ENCODE data around the gene ARHGAP8.
"Not testable (repeated sequence)": the region's sequence is repeated elsewhere in the genome, so short reads cannot be mapped to it uniquely, and the experiment has no call there.

Gene ARHGAP8

DNA sequence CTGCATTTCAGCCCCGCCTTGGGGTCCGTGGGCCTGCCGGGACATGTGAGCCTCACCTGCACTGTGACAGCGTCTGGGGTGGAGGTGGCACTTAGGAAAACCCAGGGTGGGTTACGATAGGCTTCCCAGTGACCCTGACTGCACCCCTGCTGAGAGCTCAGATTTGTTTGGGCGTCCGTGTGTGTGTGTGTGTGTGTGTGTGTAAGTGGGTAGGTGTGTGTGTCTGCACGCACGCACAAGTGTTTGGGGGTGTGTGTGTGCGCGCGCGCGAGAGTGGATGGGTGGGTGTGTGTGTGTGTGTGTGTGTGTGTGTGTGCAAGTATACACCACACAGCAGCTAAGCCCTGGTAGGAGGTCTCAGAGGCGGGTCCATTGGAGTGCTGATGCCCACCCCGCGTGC, 12.1 kb upstream of the ARHGAP8 start:
- H3K9ac ChIP-seq (ENCODE audit: low read length in 2 of 2) = no peak overlapping the region
- H3K9me3 ChIP-seq (ENCODE audit: control insufficient read depth in 2 of 2, low read length in 2 of 2) = no peaks in the 10 kb centered on the region
- H3K27me3 ChIP-seq (ENCODE audit: control insufficient read depth in 1 of 2, insufficient read depth in 2 of 2, low read length in 2 of 2) = peaks cover 20 to 26% of the 10 kb centered on the region in 2 donors
- no peak overlapping the region for H3K27ac ChIP-seq (ENCODE audit: low read length)
- H3K4me1 ChIP-seq (ENCODE audit: control insufficient read depth, insufficient read depth, low read length) = no peaks in the 10 kb centered on the region
- no peak overlapping the region for H3K4me3 ChIP-seq (ENCODE audit: low read length in 2 of 2)
- H3K36me3 ChIP-seq (ENCODE audit: control insufficient read depth in 2 of 2, insufficient read depth in 2 of 2, low read length in 2 of 2) = no peaks in the 10 kb centered on the region

DNA sequence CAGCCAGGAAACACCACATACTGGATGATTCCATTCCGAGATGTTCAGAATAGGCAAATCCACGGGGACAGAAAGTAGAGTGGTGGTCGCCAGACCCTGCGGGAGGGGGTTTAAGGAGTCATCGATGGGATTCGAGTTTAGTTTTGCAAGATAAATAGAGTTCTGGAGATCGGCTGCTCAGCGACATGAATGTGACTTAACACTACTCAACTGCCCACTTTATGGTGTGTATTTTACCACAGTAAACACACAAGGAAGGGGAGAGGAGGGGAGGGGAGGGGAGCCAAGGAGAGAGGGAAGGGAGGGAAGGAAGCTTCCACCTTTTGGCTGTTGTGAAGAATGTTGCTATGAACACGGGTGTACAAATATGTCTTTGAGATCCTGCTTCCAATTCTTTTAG, 10.4 kb upstream of the ARHGAP8 start:
- no peaks in the 10 kb centered on the region for H3K36me3 ChIP-seq (ENCODE audit: control insufficient read depth in 2 of 2, insufficient read depth in 2 of 2, low read length in 2 of 2)
- no peak overlapping the region for H3K9ac ChIP-seq (ENCODE audit: low read length in 2 of 2)
- H3K27ac ChIP-seq (ENCODE audit: low read length) = no peak overlapping the region
- H3K4me1 ChIP-seq (ENCODE audit: control insufficient read depth, insufficient read depth, low read length) = no peaks in the 10 kb centered on the region
- peaks cover 24 to 26% of the 10 kb centered on the region in 2 donors for H3K27me3 ChIP-seq (ENCODE audit: control insufficient read depth in 1 of 2, insufficient read depth in 2 of 2, low read length in 2 of 2)
- no peak overlapping the region for H3K4me3 ChIP-seq (ENCODE audit: low read length in 2 of 2)
- no peaks in the 10 kb centered on the region for H3K9me3 ChIP-seq (ENCODE audit: control insufficient read depth in 2 of 2, low read length in 2 of 2)

DNA sequence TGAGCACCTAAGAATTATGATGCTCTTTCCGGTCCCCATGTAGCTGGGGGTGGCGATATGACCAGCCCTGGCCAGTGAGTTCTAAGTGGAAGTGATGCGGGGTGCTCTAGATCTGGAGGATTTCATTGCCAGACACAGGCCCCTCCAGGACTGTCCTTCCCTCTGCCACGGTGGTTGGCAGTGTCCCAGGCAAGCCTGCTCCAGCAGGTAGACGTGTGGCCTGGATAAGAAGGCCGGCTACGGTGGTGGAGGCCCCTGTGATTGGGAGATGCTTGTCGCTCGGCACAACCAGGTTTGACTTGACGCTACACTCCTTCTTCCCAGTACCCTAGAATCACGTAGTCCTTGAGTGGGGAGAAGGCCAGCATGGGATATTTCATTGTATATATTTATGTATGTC, 9.1 kb upstream of the ARHGAP8 start:
- H3K36me3 ChIP-seq (ENCODE audit: control insufficient read depth in 2 of 2, insufficient read depth in 2 of 2, low read length in 2 of 2) = no peaks in the 10 kb centered on the region
- no peak overlapping the region for H3K27ac ChIP-seq (ENCODE audit: low read length)
- H3K4me1 ChIP-seq (ENCODE audit: control insufficient read depth, insufficient read depth, low read length) = no peaks in the 10 kb centered on the region
- peaks cover 23 to 24% of the 10 kb centered on the region in 2 donors for H3K27me3 ChIP-seq (ENCODE audit: control insufficient read depth in 1 of 2, insufficient read depth in 2 of 2, low read length in 2 of 2)
- H3K9ac ChIP-seq (ENCODE audit: low read length in 2 of 2) = no peak overlapping the region
- no peaks in the 10 kb centered on the region for H3K9me3 ChIP-seq (ENCODE audit: control insufficient read depth in 2 of 2, low read length in 2 of 2)
- no peak overlapping the region for H3K4me3 ChIP-seq (ENCODE audit: low read length in 2 of 2)

DNA sequence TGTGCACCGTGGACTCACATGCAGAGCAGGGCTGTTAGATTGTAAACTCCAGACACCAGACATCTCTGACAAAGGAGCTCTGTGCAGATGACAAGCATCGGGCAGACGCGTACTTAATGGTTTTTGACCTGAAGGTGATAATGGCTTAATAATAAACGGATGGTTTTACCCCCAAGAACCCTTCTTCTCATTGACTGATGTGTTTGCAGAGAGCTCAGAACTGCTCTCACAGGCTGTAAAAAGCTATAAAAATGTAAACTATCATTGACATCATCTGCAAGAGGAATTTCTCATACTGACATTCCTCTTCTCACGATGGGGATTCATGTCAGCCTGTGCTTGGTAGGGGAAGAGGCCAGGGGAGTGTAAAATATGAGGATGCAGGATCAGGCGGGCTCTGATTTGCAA, 8.6 kb upstream of the ARHGAP8 start:
- Histone ChIP-seq H3K4me1 (ENCODE audit: control insufficient read depth, insufficient read depth, low read length) (no peaks in the 10 kb centered on the region), H3K27ac (ENCODE audit: low read length) (no peak overlapping the region), H3K9ac (ENCODE audit: low read length in 2 of 2) (no peak overlapping the region), H3K36me3 (ENCODE audit: control insufficient read depth in 2 of 2, insufficient read depth in 2 of 2, low read length in 2 of 2) (no peaks in the 10 kb centered on the region), H3K4me3 (ENCODE audit: low read length in 2 of 2) (no peak overlapping the region), H3K27me3 (ENCODE audit: control insufficient read depth in 1 of 2, insufficient read depth in 2 of 2, low read length in 2 of 2) (peaks cover 21 to 24% of the 10 kb centered on the region in 2 donors), H3K9me3 (ENCODE audit: control insufficient read depth in 2 of 2, low read length in 2 of 2) (no peaks in the 10 kb centered on the region)

DNA sequence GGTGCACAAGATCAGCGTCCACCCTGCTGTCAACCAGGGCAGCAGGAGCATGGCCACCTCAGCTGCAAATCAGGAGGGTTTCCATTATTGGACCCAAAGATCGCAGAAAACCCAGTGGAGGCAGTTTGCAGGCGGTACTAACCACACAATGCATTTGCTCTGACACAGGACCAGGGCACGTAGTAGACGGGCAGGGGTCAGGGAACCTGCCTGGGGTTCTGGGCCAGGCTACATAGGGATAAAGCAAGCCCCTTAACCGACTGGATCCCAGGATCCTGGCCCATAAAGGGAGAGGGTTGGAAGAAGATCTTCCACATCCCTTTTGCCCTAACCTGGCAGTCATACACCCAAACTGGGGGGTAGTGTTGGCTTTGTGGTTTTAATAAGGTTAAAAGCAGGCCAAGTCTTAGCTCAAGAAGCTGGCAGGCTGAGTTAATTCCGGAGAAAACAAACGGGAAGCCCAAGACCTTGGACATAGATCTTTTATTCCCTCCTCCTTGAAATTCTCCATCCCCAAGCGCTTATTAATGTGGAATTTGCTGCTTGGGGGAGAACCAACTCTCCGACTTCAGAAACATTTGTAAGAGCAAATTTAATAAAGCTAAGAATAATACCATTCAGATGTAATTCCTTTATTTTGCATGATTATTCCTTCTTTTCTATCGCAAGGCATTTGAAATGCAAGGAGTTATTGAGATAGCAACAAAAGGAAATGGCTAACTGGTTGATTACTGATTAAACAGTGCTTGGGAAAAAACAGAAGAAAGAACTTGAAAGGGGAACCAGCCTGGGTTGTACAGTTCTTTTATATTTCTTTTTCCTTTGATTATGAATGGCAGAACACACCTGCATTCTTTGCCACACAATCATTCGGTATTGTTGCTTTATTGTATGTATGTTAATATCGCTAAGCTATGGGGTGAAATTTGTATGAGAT, 6.3 kb upstream of the ARHGAP8 start:
- H3K27me3 ChIP-seq (ENCODE audit: control insufficient read depth in 1 of 2, insufficient read depth in 2 of 2, low read length in 2 of 2) = peaks cover 18 to 23% of the 10 kb centered on the region in 2 donors
- no peak overlapping the region for H3K27ac ChIP-seq (ENCODE audit: low read length)
- no peaks in the 10 kb centered on the region for H3K4me1 ChIP-seq (ENCODE audit: control insufficient read depth, insufficient read depth, low read length)
- H3K9ac ChIP-seq (ENCODE audit: low read length in 2 of 2) = no peak overlapping the region
- no peak overlapping the region for H3K4me3 ChIP-seq (ENCODE audit: low read length in 2 of 2)
- no peaks in the 10 kb centered on the region for H3K36me3 ChIP-seq (ENCODE audit: control insufficient read depth in 2 of 2, insufficient read depth in 2 of 2, low read length in 2 of 2)
- no peaks in the 10 kb centered on the region for H3K9me3 ChIP-seq (ENCODE audit: control insufficient read depth in 2 of 2, low read length in 2 of 2)

DNA sequence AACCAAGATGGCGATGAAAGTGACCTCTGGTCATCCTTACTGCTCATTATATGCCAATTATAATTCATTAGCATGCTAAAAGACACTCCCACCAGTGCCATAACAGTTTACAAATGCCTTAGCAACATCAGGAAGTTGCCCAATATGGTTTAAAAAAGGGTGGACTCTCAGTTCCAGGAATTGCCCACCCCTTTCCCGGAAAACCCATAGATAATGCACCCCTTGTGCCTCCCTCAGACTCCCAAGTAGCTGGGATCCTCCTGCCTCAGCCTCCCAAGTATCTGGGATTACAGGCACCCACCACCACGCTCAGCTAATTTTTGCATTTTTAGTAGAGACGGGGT, 4.6 kb upstream of the ARHGAP8 start:
- not testable (repeated sequence) for H3K9me3 ChIP-seq (ENCODE audit: control insufficient read depth in 2 of 2, low read length in 2 of 2); H3K9ac ChIP-seq (ENCODE audit: low read length in 2 of 2); H3K4me3 ChIP-seq (ENCODE audit: low read length in 2 of 2); H3K36me3 ChIP-seq (ENCODE audit: control insufficient read depth in 2 of 2, insufficient read depth in 2 of 2, low read length in 2 of 2); H3K4me1 ChIP-seq (ENCODE audit: control insufficient read depth, insufficient read depth, low read length); H3K27ac ChIP-seq (ENCODE audit: low read length)
- peaks cover 23 to 29% of the 10 kb centered on the region in 2 donors for H3K27me3 ChIP-seq (ENCODE audit: control insufficient read depth in 1 of 2, insufficient read depth in 2 of 2, low read length in 2 of 2)

DNA sequence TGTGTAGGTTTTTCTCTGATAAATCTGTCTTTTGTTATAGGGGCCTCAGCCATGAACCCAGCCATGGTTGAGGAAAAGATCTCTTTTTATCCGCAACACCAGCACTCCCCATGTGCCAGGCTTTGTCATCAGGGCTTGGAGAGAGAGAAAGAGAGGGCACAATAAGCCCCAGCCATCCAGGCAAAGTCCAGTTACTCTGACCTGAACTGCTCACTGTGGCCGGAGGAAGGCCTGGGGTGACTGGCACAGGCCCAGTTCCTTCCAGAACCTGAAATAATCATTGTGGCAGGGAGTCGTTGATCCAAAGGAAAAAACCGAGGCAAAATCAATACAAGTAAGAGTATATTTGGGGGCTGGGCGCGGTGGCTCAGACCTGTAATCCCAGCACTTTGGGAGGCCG, 3.9 kb upstream of the ARHGAP8 start:
- no peak overlapping the region for H3K27ac ChIP-seq (ENCODE audit: low read length)
- H3K36me3 ChIP-seq (ENCODE audit: control insufficient read depth in 2 of 2, insufficient read depth in 2 of 2, low read length in 2 of 2) = no peaks in the 10 kb centered on the region
- H3K9me3 ChIP-seq (ENCODE audit: control insufficient read depth in 2 of 2, low read length in 2 of 2) = no peaks in the 10 kb centered on the region
- no peak overlapping the region for H3K4me3 ChIP-seq (ENCODE audit: low read length in 2 of 2)
- no peak overlapping the region for H3K9ac ChIP-seq (ENCODE audit: low read length in 2 of 2)
- peaks cover 2% of the 10 kb centered on the region for H3K4me1 ChIP-seq (ENCODE audit: control insufficient read depth, insufficient read depth, low read length)
- H3K27me3 ChIP-seq (ENCODE audit: control insufficient read depth in 1 of 2, insufficient read depth in 2 of 2, low read length in 2 of 2) = peaks cover 24 to 35% of the 10 kb centered on the region in 2 donors

DNA sequence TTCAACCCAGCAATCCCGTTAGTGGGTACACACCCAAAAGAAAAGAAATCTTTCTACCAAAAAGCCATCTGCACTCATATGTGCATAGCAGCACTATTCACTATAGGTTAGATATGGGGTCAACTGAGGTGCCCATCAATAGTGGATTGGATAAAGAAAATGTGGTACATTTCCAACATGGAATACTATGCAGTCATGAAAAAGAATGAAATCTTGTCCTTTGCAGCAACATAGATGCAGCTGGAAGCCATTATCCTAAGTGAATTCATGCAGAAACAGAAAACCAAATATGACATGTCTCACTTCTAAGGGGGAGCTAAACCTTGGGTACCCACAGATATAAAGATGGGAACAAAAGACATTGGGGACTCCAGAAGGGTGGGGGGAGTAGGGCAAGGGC, 1.9 kb upstream of the ARHGAP8 start:
- no peaks in the 10 kb centered on the region for H3K9me3 ChIP-seq (ENCODE audit: control insufficient read depth in 2 of 2, low read length in 2 of 2)
- no peak overlapping the region for H3K27ac ChIP-seq (ENCODE audit: low read length)
- H3K4me1 ChIP-seq (ENCODE audit: control insufficient read depth, insufficient read depth, low read length) = peaks cover 5% of the 10 kb centered on the region
- H3K9ac ChIP-seq (ENCODE audit: low read length in 2 of 2) = no peak overlapping the region
- H3K27me3 ChIP-seq (ENCODE audit: control insufficient read depth in 1 of 2, insufficient read depth in 2 of 2, low read length in 2 of 2) = peaks cover 31 to 33% of the 10 kb centered on the region in 2 donors
- no peak overlapping the region for H3K4me3 ChIP-seq (ENCODE audit: low read length in 2 of 2)
- no peaks in the 10 kb centered on the region for H3K36me3 ChIP-seq (ENCODE audit: control insufficient read depth in 2 of 2, insufficient read depth in 2 of 2, low read length in 2 of 2)

DNA sequence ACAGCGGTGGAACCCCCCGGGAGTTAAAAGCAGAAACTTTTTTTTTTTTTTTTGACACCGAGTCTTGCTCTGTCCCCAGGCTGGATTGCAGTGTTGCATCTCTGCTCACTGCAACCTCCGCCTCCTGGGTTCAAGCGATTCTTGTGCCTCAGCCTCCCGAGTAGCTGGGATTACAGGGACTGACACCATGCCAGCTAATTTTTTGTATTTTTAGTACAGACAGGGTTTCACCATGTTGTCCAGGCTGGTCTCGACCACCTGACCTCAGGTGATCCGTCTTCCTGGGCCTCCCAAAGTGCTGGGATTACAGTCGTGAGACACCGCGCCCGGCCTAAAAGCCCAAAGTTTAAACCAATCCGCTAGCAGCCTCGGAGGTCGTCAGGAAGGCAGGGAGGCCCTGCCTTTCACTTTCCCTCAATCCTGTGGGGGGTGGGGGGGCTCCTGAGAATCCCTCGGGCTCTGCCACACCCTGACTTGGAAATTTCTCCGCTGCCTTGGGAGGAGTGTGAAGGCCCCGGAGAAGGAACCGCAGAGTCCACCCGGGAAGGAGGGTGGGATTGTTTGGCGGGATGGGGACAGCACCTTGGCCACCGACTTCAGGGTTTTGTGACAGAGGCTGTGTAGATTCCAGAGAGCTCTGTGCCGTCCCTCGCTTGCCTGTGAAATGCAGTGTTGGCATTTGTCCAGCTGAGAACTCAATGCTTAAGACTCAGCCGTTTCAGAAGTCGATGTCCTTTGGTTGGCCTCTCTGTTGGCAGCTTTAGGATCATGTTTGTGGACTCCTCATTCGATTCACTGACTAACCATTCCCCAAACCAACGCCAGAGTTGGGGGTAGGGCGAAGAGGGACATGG, 1.0 kb downstream of the ARHGAP8 start:
- no peak overlapping the region for H3K27ac ChIP-seq (ENCODE audit: low read length)
- peaks cover 27 to 34% of the 10 kb centered on the region in 2 donors for H3K27me3 ChIP-seq (ENCODE audit: control insufficient read depth in 1 of 2, insufficient read depth in 2 of 2, low read length in 2 of 2)
- H3K36me3 ChIP-seq (ENCODE audit: control insufficient read depth in 2 of 2, insufficient read depth in 2 of 2, low read length in 2 of 2) = no peaks in the 10 kb centered on the region
- H3K4me3 ChIP-seq (ENCODE audit: low read length in 2 of 2) = peak overlapping the region in 1 of 2 donors; percentile 15
- H3K4me1 ChIP-seq (ENCODE audit: control insufficient read depth, insufficient read depth, low read length) = peaks cover 5% of the 10 kb centered on the region
- no peak overlapping the region for H3K9ac ChIP-seq (ENCODE audit: low read length in 2 of 2)
- H3K9me3 ChIP-seq (ENCODE audit: control insufficient read depth in 2 of 2, low read length in 2 of 2) = no peaks in the 10 kb centered on the region

DNA sequence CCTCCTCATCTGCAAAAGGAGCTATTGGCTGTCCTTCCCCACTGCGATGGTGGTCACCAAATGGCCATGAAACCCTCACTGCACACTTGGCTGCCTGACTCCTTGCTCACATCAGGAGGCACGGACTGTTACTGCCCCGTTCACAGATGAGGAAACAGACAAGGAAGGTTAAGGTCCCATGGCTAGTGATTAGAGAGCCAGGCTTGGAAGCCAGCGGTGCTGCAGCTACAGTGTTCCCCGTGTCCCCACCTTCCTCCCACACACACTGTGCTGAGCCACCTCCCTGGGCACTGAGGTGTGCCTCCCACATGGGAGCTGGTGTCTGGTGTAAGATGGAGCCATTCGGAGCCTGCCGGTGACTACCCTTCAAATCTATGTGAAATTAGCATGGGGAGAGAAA, 2.6 kb downstream of the ARHGAP8 start:
- H3K27ac ChIP-seq (ENCODE audit: low read length) = no peak overlapping the region
- H3K4me1 ChIP-seq (ENCODE audit: control insufficient read depth, insufficient read depth, low read length) = peaks cover 5% of the 10 kb centered on the region
- H3K4me3 ChIP-seq (ENCODE audit: low read length in 2 of 2) = no peak overlapping the region
- no peaks in the 10 kb centered on the region for H3K9me3 ChIP-seq (ENCODE audit: control insufficient read depth in 2 of 2, low read length in 2 of 2)
- H3K9ac ChIP-seq (ENCODE audit: low read length in 2 of 2) = no peak overlapping the region
- H3K36me3 ChIP-seq (ENCODE audit: control insufficient read depth in 2 of 2, insufficient read depth in 2 of 2, low read length in 2 of 2) = no peaks in the 10 kb centered on the region
- H3K27me3 ChIP-seq (ENCODE audit: control insufficient read depth in 1 of 2, insufficient read depth in 2 of 2, low read length in 2 of 2) = peaks cover 27 to 34% of the 10 kb centered on the region in 2 donors

Data from stomach smooth muscle (tissue), 2 donors.